DOHH2 (cell line): ENCODE data around the gene FXN.

ENCODE experiments used
- CTCF ChIP-seq: fragments of 200-600 bp; sonication (generic); IDR thresholded peaks from one replicate; pipeline ENCODE4 v1.5.1; 2014; ENCODE audit warnings: antibody characterized with exemption, mild to moderate bottlenecking, low read depth, low read length; ENCODE audit not compliant: poor library complexity, severe bottlenecking
- EZH2phosphoT487 ChIP-seq: fragments of 200-600 bp; sonication (generic); IDR thresholded peaks from 2 replicates; pipeline ENCODE4 v1.6.1; 2017; ENCODE audit warnings: borderline replicate concordance, mild to moderate bottlenecking, antibody characterized with exemption, low read length, moderate library complexity, mixed read lengths

- TF ChIP-seq CTCF, result no peak
- TF ChIP-seq EZH2phosphoT487, result no peak
These were observed 39.2 kb downstream of the FXN start for GRCh38 chr9:69074801-69075200.
